HG02798 (cell line): ENCODE results near the gene SLC15A4.
"Not testable (repeated sequence)": the region's sequence is repeated elsewhere in the genome, so short reads cannot be mapped to it uniquely, and the experiment has no call there.

Source experiments
- ATAC-seq: cut with Tn5 transposase; IDR thresholded peaks from one replicate; pipeline ENCODE4 v1.9.1; 2021; ENCODE audit warnings: mild to moderate bottlenecking; ENCODE audit not compliant: unreplicated experiment, poor library complexity

SLC15A4 gene

GRCh38 chr12:128846671-128847070, 22.9 kb upstream of the SLC15A4 start:
- ATAC-seq: not testable (repeated sequence)

GRCh38 chr12:128844031-128844635, 20.4 kb upstream of the SLC15A4 start:
- no peak for ATAC-seq

GRCh38 chr12:128843538-128843937, 19.8 kb upstream of the SLC15A4 start:
- ATAC-seq: no peak

GRCh38 chr12:128842579-128842978, 18.8 kb upstream of the SLC15A4 start:
- ATAC-seq: no peak

GRCh38 chr12:128840862-128841468, 17.2 kb upstream of the SLC15A4 start:
- peak; percentile 68 for ATAC-seq

- ATAC-seq: not testable (repeated sequence)
Observed at GRCh38 chr12:128839885-128840284, 16.1 kb upstream of the SLC15A4 start.

GRCh38 chr12:128833418-128833817, 9.7 kb upstream of the SLC15A4 start:
- ATAC-seq: no peak

- peak; percentile 31 for ATAC-seq
Observed at GRCh38 chr12:128830505-128830893, 6.7 kb upstream of the SLC15A4 start.

GRCh38 chr12:128829861-128830504, 6.2 kb upstream of the SLC15A4 start:
- peak; percentile 97 for ATAC-seq

- no peak for ATAC-seq
Observed at GRCh38 chr12:128827724-128828123, 4.0 kb upstream of the SLC15A4 start.

- ATAC-seq: no peak
Observed at GRCh38 chr12:128825835-128826234, 2.1 kb upstream of the SLC15A4 start.

GRCh38 chr12:128823216-128823915, 392 bp downstream of the SLC15A4 start:
- peak; percentile 26 for ATAC-seq

- peak; percentile 70 for ATAC-seq
Observed at GRCh38 chr12:128820723-128821432, 2.9 kb downstream of the SLC15A4 start.

- no peak for ATAC-seq
Observed at GRCh38 chr12:128820253-128820652, 3.5 kb downstream of the SLC15A4 start.

GRCh38 chr12:128819293-128820144, 4.2 kb downstream of the SLC15A4 start:
- ATAC-seq: no peak

GRCh38 chr12:128818065-128819022, 5.4 kb downstream of the SLC15A4 start:
- peak; percentile 35 for ATAC-seq

- peak; percentile 36 for ATAC-seq
Observed at GRCh38 chr12:128817111-128818015, 6.4 kb downstream of the SLC15A4 start.

- ATAC-seq: no peak
Observed at GRCh38 chr12:128816643-128816920, 7.2 kb downstream of the SLC15A4 start.
